ENCODE measurements around the gene MYCBP. TPM values are rescaled to one million over a fixed set of nuclear protein-coding genes. Genes with fewer than 3 reads are reported as not detected.

Gene MYCBP, protein sequence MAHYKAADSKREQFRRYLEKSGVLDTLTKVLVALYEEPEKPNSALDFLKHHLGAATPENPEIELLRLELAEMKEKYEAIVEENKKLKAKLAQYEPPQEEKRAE
- total RNA-seq = 19.5 and 28.0 TPM in 2 replicates

DNA sequence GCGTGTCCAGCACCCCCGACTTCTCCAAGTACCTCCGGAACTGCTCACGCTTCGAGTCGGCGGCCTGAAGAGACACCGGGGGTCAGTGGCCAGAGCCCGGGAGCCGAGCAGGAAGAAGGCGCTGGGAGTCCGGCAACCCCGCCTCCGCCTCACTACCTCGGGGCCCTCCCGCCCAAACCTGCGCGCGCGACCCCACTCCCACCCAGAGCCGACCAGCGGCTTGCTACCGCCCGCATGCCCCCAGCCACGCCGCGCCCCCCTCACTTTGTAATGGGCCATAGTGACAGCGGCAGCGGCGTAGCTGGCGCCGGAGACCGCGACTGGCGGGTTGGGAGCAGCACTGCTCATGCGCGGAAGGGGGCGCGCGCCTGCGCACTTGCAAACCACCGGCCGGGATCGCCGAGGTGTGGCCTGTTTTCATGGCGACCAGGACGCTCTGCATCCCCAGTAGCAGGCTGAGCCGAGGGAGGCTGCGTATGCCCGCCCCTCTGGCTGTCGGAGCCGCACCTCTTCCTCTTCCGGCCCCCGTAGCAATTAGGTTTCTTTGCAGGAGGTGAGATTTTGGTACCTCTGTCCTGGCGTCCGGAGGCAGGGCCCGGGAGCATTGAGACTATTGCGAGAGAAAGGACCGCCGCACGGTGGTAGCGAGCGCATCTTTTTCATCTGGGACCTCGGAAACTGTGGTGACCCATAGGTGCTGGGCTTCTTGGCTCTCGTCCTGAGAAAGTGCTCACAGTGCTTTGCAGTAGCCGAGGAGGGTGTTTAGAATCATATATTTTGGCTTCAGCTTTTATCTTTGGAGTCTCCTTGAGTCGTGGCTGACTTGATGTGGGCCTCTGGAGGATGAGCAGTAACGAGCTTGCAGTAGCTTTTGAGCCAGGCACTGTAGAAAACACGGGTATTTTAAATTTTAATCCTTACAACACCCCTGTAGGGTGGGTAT lies at the start of gene MYCBP:
Gene MYCBP, minus strand, starts transcription at position 322 of the 943 bp plus-strand sequence. Its CDS starts 43 bp downstream, at position 279.

DNA sequence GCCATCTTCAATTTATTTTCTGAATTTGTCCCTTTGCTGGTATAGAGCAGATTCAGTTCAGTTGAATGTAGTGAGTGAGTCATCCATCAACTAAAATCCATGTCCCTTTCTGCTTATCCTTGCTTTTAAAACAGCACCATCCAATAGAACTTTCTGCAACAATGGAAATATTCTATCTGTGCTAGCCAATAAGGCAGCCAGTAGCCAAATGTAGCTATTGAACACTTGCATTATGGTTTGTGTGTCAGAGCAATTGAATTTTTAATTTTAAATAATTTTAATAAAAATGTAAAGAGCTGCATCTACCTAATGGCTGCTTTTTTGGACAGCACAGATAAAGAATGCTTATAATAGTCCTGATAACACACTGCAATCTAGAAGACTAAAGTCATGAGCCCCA lies 8.3 kb upstream of the MYCBP start, which contains the start of gene GJA9:
Gene GJA9, minus strand, starts transcription at position 101 of the 400 bp plus-strand sequence. CDS start 5,489 bp downstream, outside the sequence.

DNA sequence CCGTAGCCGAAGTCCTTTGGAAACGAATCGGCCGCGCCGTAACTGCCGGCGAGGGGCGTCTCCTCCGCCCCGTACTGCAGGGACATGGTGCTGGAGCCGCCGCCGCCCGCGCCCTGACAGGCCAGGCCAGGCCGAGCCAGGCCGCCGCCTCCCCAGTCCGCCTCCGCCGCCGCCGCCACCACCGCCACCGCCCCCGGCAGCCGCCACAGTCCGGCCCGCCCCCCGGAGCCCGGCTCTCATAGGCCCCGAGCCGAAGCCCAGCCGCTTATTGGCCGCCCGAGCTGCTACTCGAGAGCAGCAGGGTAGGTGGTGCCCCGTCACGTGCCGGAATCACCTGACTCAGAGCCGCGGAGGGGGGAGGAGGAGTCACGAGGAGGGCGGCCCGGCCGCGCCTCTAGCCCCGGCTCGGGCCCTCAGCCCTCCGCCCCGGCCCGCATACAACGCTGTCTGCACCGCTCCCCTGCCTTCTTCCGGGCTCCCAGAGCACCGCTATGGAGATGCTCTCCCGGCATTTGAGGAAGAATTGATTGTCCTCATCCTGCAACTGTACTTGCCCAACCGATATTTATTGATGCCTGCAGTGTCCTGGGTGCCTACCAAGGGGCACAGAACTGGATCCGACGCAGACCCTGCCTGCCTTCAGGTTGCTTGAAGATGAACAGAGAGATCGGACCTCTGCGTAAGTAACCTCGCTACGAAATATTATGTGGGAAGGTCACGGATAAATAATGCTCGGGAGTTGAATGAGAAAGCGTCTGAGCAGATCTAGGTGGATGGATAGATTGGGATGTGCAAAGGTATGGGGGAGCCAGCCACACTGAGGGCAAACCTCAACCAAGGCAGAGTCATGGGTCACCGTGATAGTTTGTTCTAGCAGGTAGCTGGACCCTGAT lies 13.3 kb downstream of the MYCBP start, which contains the start of gene RRAGC:
Gene RRAGC, minus strand, starts transcription at position 212 of the 893 bp plus-strand sequence. Its CDS starts 126 bp downstream, at position 86.

Other genes with a start within 250 kb of the MYCBP start
- 9.7 and 18.1 TPM in 2 replicates for gene RRAGC, start 13.6 kb downstream of the MYCBP start, total RNA-seq
- not detected in 2 replicates for gene GJA9, start 8.2 kb upstream of the MYCBP start, total RNA-seq
- 0.15 TPM in 1 of 2 replicates, not detected in the other for gene RHBDL2, start 68.5 kb upstream of the MYCBP start, total RNA-seq
- gene AKIRIN1, start 117.9 kb upstream of the MYCBP start, total RNA-seq = 39.2 and 40.6 TPM in 2 replicates
- 754 and 1,307 TPM in 2 replicates for gene NDUFS5, start 153.0 kb upstream of the MYCBP start, total RNA-seq